GM18868 (cell line): ENCODE data around the gene MEGF9.
A peak's percentile ranks its signal among the peaks of the same experiment; 100 is the strongest.
"Not testable (repeated sequence)": the region's sequence is repeated elsewhere in the genome, so short reads cannot be mapped to it uniquely, and the experiment has no call there.

Source experiments
- ATAC-seq: cut with Tn5 transposase; IDR thresholded peaks from one replicate; pipeline ENCODE4 v1.9.1; 2021; ENCODE audit warnings: mild to moderate bottlenecking, moderate library complexity; ENCODE audit not compliant: unreplicated experiment

Gene MEGF9

GRCh38 chr9:120662513-120662912 is 51.8 kb downstream of the MEGF9 start:
- no peak for ATAC-seq

GRCh38 chr9:120659676-120660075 is 54.6 kb downstream of the MEGF9 start:
- ATAC-seq: no peak

- ATAC-seq: no peak
Observed at GRCh38 chr9:120659209-120659608, 55.1 kb downstream of the MEGF9 start.

- ATAC-seq: peak; percentile 89
Observed at GRCh38 chr9:120655005-120655622, 59.2 kb downstream of the MEGF9 start.

GRCh38 chr9:120654272-120654671 is 60.0 kb downstream of the MEGF9 start:
- no peak for ATAC-seq

- ATAC-seq: no peak
Observed at GRCh38 chr9:120653762-120654161, 60.5 kb downstream of the MEGF9 start.

- no peak for ATAC-seq
Observed at GRCh38 chr9:120652934-120653333, 61.3 kb downstream of the MEGF9 start.

- no peak for ATAC-seq
Observed at GRCh38 chr9:120650352-120650751, 63.9 kb downstream of the MEGF9 start.

GRCh38 chr9:120648581-120649197 is 65.6 kb downstream of the MEGF9 start:
- no peak for ATAC-seq

GRCh38 chr9:120646948-120647347 is 67.3 kb downstream of the MEGF9 start:
- ATAC-seq: no peak

- ATAC-seq: no peak
Observed at GRCh38 chr9:120645760-120646159, 68.5 kb downstream of the MEGF9 start.

GRCh38 chr9:120643061-120643460 is 71.2 kb downstream of the MEGF9 start:
- no peak for ATAC-seq

- no peak for ATAC-seq
Observed at GRCh38 chr9:120642129-120642770, 72.0 kb downstream of the MEGF9 start.

GRCh38 chr9:120640874-120641273 is 73.4 kb downstream of the MEGF9 start:
- ATAC-seq: not testable (repeated sequence)

- ATAC-seq: no peak
Observed at GRCh38 chr9:120640380-120640779, 73.9 kb downstream of the MEGF9 start.

GRCh38 chr9:120637919-120638318 is 76.4 kb downstream of the MEGF9 start:
- ATAC-seq: no peak

- no peak for ATAC-seq
Observed at GRCh38 chr9:120636194-120636957, 77.9 kb downstream of the MEGF9 start.

GRCh38 chr9:120635011-120635410 is 79.3 kb downstream of the MEGF9 start:
- no peak for ATAC-seq

- no peak for ATAC-seq
Observed at GRCh38 chr9:120630333-120630732, 83.9 kb downstream of the MEGF9 start.

- ATAC-seq: not testable (repeated sequence)
Observed at GRCh38 chr9:120628925-120629497, 85.3 kb downstream of the MEGF9 start.

- ATAC-seq: no peak
Observed at GRCh38 chr9:120628207-120628924, 85.9 kb downstream of the MEGF9 start.
